Upper lobe of left lung (tissue), 6 donors: ENCODE results near the gene DIP2C. TPM values are rescaled to one million over a fixed set of nuclear protein-coding genes. Genes with fewer than 3 reads are reported as not detected.
"Not testable (repeated sequence)": the region's sequence is repeated elsewhere in the genome, so short reads cannot be mapped to it uniquely, and the experiment has no call there.

Source experiments
- ATAC-seq, 2 donors: fragments of 200-7000 bp; cut with Tn5 transposase; one replicate each; pipeline ENCODE4 v1.9.1; 2022; ENCODE audit warnings: mild to moderate bottlenecking in 2 of 2, moderate library complexity in 2 of 2; ENCODE audit not compliant: low FRiP score in 2 of 2
- DNase-seq, 2 donors: peaks; one replicate each; pipeline ENCODE4 v3.0.0-alpha.2; 2019 to 2020
- H3K27ac ChIP-seq, 4 donors: fragments of 200-600 bp; sonication (generic); one replicate each; pipeline ENCODE4 v1.5.1; 2016 to 2019
- H3K27me3 ChIP-seq, 4 donors: fragments of 200-600 bp; sonication (generic); one replicate each; pipeline ENCODE4 v1.5.1; 2017 to 2019
- H3K36me3 ChIP-seq, 4 donors: fragments of 200-600 bp; sonication (generic); one replicate each; pipeline ENCODE4 v1.5.1; 2016 to 2019
- H3K4me1 ChIP-seq, 4 donors: fragments of 200-600 bp; sonication (generic); one replicate each; pipeline ENCODE4 v1.5.1; 2018 to 2019
- H3K4me3 ChIP-seq, 4 donors: fragments of 200-600 bp; sonication (generic); one replicate each; pipeline ENCODE4 v1.5.1; 2017 to 2019; ENCODE audit warnings: mild to moderate bottlenecking in 2 of 4, moderate library complexity in 1 of 4
- H3K9me3 ChIP-seq, 4 donors: fragments of 200-600 bp; sonication (generic); one replicate each; pipeline ENCODE4 v1.5.1; 2018 to 2019
- EP300 ChIP-seq, 4 donors: sonication (generic); formaldehyde crosslinking; IDR thresholded peaks; one replicate each; pipeline ENCODE4 v1.5.1; 2017; ENCODE audit warnings: antibody characterized with exemption in 4 of 4, control low read depth in 2 of 4
- POLR2A ChIP-seq, 4 donors: fragments of 450-650 bp; IDR thresholded peaks; one replicate each; pipeline ENCODE4 v1.5.1; 2016 to 2017; ENCODE audit warnings: antibody characterized with exemption in 4 of 4, mild to moderate bottlenecking in 2 of 4
- POLR2AphosphoS5 ChIP-seq, 2 donors: sonication (generic); formaldehyde crosslinking; IDR thresholded peaks; one replicate each; pipeline ENCODE4 v1.5.1; 2017; ENCODE audit warnings: antibody characterized with exemption in 2 of 2
- WGBS, 2 donors: methylation state at CpG; one replicate each; pipeline ENCODE4 v1.1.5; 2017 to 2018; 5-methylcytosine and 5-hydroxymethylcytosine counted together
- total RNA-seq, 6 donors: library from RNA; depleted of rRNA in 4 of 6; stranded (reverse); fragments of >200 nt in 4 of 6; gene quantifications; one replicate each; pipeline versions ENCODE4 v1.1.0 to v1.2.1, GENCODE V29; 2016 to 2021
- TF ChIP-seq, protein P1 (sequence below), 6 experiments: fragments of 450-650 bp in 4 of 6; fragments of 200-600 bp in 2 of 6; sonication (generic) in 2 of 6; IDR thresholded peaks; one replicate each; pipeline ENCODE4 v1.5.1; 2016 to 2019; ENCODE audit warnings: antibody characterized with exemption in 6 of 6
- donor health status: DM: no; HTN: no; CAD: no; lungs with moderate emphysema.
- donor health status: DM: no; HTN: yes; CAD: no; lungs with severe emphysema.

Gene DIP2C
- total RNA-seq, 6 donors from 2014 or later: 11.6 to 32.5 (median 14.7) TPM

DNA sequence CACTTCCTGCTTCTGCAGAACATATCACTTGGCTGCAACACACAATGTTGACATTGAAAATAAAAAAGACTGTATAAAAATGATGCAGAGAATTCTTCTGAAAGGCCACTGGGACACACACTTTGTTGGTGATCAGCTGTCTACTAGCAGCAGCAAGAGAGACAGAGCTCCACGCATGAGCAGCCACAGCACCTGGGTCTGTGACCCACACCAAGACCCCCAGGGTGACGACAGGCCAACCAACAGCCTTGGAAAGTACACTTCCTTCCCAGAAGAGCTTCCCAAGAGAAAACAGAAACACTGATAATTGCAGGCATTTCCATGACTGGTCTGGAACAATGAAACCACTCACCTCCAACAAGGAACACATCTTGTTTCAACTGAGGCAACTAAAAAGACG is 239.0 kb downstream of the DIP2C start:
- 81 to 87% methylated on average over 3 of the region's 3 CpGs for WGBS, 2 donors
- H3K9me3 ChIP-seq: no peaks in the 10 kb centered on the region
- no peaks in the 10 kb centered on the region for H3K27me3 ChIP-seq
- ATAC-seq (no peak), DNase-seq (no peak)
- no peaks in the 10 kb centered on the region for H3K36me3 ChIP-seq
- no peaks in the 10 kb centered on the region for H3K4me1 ChIP-seq
- H3K27ac ChIP-seq: no peak overlapping the region
- TF ChIP-seq POLR2AphosphoS5 (IDR thresholded peaks at IDR 0.05): no peak
- TF ChIP-seq EP300 (IDR thresholded peaks at IDR 0.05): no peak
- TF ChIP-seq, protein P1, sequence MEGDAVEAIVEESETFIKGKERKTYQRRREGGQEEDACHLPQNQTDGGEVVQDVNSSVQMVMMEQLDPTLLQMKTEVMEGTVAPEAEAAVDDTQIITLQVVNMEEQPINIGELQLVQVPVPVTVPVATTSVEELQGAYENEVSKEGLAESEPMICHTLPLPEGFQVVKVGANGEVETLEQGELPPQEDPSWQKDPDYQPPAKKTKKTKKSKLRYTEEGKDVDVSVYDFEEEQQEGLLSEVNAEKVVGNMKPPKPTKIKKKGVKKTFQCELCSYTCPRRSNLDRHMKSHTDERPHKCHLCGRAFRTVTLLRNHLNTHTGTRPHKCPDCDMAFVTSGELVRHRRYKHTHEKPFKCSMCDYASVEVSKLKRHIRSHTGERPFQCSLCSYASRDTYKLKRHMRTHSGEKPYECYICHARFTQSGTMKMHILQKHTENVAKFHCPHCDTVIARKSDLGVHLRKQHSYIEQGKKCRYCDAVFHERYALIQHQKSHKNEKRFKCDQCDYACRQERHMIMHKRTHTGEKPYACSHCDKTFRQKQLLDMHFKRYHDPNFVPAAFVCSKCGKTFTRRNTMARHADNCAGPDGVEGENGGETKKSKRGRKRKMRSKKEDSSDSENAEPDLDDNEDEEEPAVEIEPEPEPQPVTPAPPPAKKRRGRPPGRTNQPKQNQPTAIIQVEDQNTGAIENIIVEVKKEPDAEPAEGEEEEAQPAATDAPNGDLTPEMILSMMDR (IDR thresholded peaks at IDR 0.05): no peak
- TF ChIP-seq POLR2A (IDR thresholded peaks at IDR 0.05): no peak
- no peak overlapping the region for H3K4me3 ChIP-seq

DNA sequence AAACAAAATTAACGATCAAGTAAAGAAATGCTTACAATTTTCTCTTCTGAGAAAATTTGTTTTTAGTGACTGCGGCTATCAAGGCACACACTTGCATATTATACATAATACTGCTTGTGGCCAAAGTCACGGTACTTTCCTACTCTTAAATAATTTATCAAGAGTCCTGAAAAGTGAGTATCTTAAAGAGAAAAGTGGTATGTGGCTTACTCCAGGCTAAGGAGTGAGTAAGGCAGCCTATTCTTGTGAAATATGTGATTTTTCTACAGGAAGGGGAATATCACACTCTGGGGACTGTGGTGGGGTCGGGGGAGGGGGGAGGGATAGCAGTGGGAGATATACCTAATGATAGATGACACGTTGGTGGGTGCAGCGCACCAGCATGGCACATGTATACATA is 240.1 kb downstream of the DIP2C start:
- WGBS, 2 donors: 80 to 84% methylated on average over 5 to 6 of the region's 6 CpGs

DNA sequence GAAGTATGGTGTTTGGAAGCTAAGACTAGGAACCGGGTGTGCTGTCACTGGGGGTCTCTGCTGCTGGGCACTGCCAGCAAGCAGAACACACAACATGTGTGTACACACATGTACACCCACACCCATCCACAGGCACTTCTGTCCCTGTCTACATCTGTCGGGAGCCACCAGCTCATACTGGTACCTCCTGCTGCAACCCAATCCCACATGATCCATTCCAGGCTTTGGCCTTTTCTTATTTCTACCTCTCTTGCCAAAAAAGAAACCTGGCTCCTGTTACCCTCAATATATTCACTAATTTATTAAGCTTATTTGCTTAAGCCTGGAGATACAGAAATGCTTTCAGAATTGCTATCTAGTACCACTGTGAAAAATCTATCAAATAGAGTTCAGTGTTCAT is 246.0 kb downstream of the DIP2C start:
- Histone ChIP-seq H3K4me1 (no peaks in the 10 kb centered on the region), H3K27me3 (no peaks in the 10 kb centered on the region), H3K36me3 (no peaks in the 10 kb centered on the region), H3K4me3 (no peak overlapping the region), H3K9me3 (no peaks in the 10 kb centered on the region), H3K27ac (no peak overlapping the region)
- WGBS, 2 donors: 87 to 88% methylated on average over 1 to 2 of the region's 2 CpGs
- no peak for TF ChIP-seq EP300 (IDR thresholded peaks at IDR 0.05)
- TF ChIP-seq, protein P1 (IDR thresholded peaks at IDR 0.05): no peak
- no peak for TF ChIP-seq POLR2AphosphoS5 (IDR thresholded peaks at IDR 0.05)
- TF ChIP-seq POLR2A (IDR thresholded peaks at IDR 0.05): no peak
- ATAC-seq: no peak
- no peak for DNase-seq

More for the DNA sequence above, 240.1 kb downstream of the DIP2C start:
- H3K9me3 ChIP-seq, DNase-seq, H3K4me1 ChIP-seq, H3K27me3 ChIP-seq, H3K27ac ChIP-seq, ATAC-seq, H3K36me3 ChIP-seq, H3K4me3 ChIP-seq: not testable (repeated sequence)

DNA sequence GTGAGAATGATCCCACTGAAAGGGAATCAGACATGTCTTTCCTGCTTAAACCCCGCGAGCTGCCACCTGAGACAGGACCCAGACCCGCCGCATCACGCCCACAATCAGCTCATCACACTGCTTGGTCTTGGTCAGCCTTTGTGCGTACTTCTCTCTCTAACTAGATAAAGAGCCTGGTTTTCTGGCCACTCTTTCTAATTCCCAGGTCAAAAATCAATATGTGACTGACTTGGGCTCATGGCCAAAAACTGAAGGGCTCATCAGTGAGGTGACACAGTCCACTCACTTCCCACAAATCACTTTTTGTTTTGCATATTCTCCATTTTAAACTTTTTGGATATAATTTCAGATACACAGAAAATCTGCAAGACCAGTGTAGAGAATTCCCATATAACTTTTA is 247.3 kb downstream of the DIP2C start:
- WGBS, 2 donors: 94 to 100% methylated on average over 6 of the region's 6 CpGs
- Histone ChIP-seq H3K4me1 (no peaks in the 10 kb centered on the region), H3K27ac (no peak overlapping the region), H3K9me3 (no peaks in the 10 kb centered on the region), H3K36me3 (no peaks in the 10 kb centered on the region), H3K4me3 (no peak overlapping the region), H3K27me3 (no peaks in the 10 kb centered on the region)
- no peak for DNase-seq
- ATAC-seq: no peak
- TF ChIP-seq EP300 (IDR thresholded peaks at IDR 0.05): no peak
- no peak for TF ChIP-seq POLR2A (IDR thresholded peaks at IDR 0.05)
- TF ChIP-seq, protein P1 (IDR thresholded peaks at IDR 0.05): no peak
- no peak for TF ChIP-seq POLR2AphosphoS5 (IDR thresholded peaks at IDR 0.05)

DNA sequence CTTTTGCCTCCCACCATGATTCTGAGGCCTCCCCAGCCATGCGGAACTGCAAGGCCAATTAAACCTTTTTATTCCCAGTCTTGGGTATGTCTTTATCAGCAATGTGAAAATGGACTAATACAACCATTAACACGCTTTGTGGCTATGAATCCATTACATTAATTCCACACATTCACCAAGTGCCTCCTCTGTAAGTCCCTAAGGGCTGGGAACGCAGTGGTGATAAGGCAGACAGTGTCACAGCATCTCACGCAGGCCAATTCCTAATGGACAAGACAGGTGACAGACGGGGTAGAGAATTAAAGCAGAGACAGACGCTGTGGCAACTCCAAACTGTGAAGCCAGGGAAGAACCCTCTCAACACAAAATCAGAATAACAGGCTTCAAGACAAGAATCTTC is 247.8 kb downstream of the DIP2C start:
- DNase-seq (no peak), ATAC-seq (no peak)
- TF ChIP-seq POLR2AphosphoS5 (IDR thresholded peaks at IDR 0.05): no peak
- WGBS, 2 donors: 97% methylated on average over 6 of the region's 6 CpGs
- Histone ChIP-seq H3K4me1 (no peaks in the 10 kb centered on the region), H3K36me3 (no peaks in the 10 kb centered on the region), H3K27me3 (no peaks in the 10 kb centered on the region), H3K9me3 (no peaks in the 10 kb centered on the region), H3K4me3 (no peak overlapping the region), H3K27ac (no peak overlapping the region)

DNA sequence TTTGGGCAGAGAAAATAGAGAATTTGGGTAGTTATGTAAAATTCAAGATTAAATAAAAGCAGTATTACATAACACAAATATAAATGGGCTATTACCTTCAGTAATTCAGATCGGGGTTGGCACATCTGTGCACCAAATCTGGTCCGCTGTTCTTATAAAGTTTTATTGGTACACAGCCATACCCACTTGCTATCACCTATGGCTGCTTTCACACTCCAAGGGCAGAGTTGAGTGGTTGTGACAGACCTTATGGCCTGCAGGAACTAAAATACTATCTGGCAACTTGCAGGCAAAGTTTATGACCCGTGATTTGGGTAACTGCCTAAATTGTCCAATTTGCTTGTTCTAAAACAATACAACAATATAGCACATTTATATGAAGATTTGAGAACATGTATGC is 249.3 kb downstream of the DIP2C start:
- Histone ChIP-seq H3K9me3 (no peaks in the 10 kb centered on the region), H3K4me1 (no peaks in the 10 kb centered on the region), H3K4me3 (no peak overlapping the region), H3K27me3 (no peaks in the 10 kb centered on the region), H3K36me3 (no peaks in the 10 kb centered on the region), H3K27ac (no peak overlapping the region)
- no peak for DNase-seq
- WGBS, 2 donors: 94 to 96% methylated on average over 3 of the region's 3 CpGs
- no peak for ATAC-seq
- TF ChIP-seq POLR2AphosphoS5 (IDR thresholded peaks at IDR 0.05): no peak
- no peak for TF ChIP-seq POLR2A (IDR thresholded peaks at IDR 0.05)
- TF ChIP-seq, protein P1 (IDR thresholded peaks at IDR 0.05): no peak
- no peak for TF ChIP-seq EP300 (IDR thresholded peaks at IDR 0.05)
